Measurements from ENCODE around the gene MEGF9. TPM values are rescaled to one million over a fixed set of nuclear protein-coding genes. Genes with fewer than 3 reads are reported as not detected.

MEGF9 gene
- total RNA-seq, 1 experiment from 2014 or later: 8.3 TPM

DNA sequence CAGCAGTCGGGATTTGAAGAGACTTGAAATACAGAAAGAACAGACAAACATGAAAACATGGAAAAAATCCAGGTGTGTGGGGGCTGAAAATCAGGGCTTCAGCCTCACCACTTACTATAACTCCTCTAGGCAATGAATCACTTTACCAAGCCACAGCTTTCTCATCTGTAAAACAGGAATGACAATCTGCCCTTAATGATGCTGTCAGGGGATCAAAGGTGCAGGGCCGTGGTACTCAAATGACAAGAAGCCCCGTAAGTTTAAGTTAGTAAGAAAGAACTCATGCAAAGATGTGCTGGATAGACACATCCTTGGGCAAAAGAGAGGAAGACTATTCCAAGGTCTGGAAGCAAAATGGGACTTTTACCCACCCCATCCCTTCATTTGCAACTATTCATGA lies 44.3 kb upstream of the MEGF9 start:
- Histone ChIP-seq H3K9me3 (ENCODE audit: control insufficient read depth in 1 of 2, insufficient read depth in 1 of 2, low read depth in 1 of 2, low read length in 2 of 2) (no peaks in the 10 kb centered on the region), H3K4me2 (ENCODE audit: low read length) (no peak overlapping the region), H3K4me3 (replicated peaks in 1 of 2; ENCODE audit: low read depth in 1 of 2, low read length in 2 of 2) (no peak overlapping the region), H3K79me2 (ENCODE audit: insufficient read depth, low read length) (no peaks in the 10 kb centered on the region), H3K9ac (ENCODE audit: low read length) (no peak overlapping the region), H3K9me2 (ENCODE audit: insufficient read depth) (no peaks in the 10 kb centered on the region), H3K4me1 (ENCODE audit: control insufficient read depth in 1 of 2, insufficient read depth in 2 of 2, low read length in 2 of 2) (no peaks in the 10 kb centered on the region), H3K27me3 (ENCODE audit: insufficient read depth, low read length) (no peaks in the 10 kb centered on the region), H3K27ac (ENCODE audit: low read depth, low read length) (no peak overlapping the region), H4K20me1 (ENCODE audit: insufficient read depth) (peaks cover 5% of the 10 kb centered on the region; the same call in 1 of the 2 replicates), H2AFZ (ENCODE audit: low read depth, low read length, poor library complexity, severe bottlenecking) (no peak overlapping the region), H3K36me3 (ENCODE audit: control insufficient read depth in 1 of 2, insufficient read depth in 2 of 2, low read length in 2 of 2) (peaks cover 8 to 19% of the 10 kb centered on the region in 2 experiments; a peak in 3 of 4 replicates)
- ChIA-PET CTCF (no interaction called here), POLR2A (no interaction called here), RAD21 (ENCODE audit: low non-redundant PET in 1 of 2, low total read pairs in 2 of 2, uncharacterized antibody in 2 of 2, unreplicated experiment in 2 of 2) (no interaction called here)
- ATAC-seq (no peak), DNase-seq (ENCODE audit: low read depth, low spot score) (no peak)
- no TSS peak for BruUV-seq (replicated peaks)
- intact Hi-C loops (cut with micrococcal nuclease): loop anchor here (10.0 kb wide), 1 partner anchor 396 kb away; no protein-coding TSS in a partner anchor
- TF ChIP-seq SP1 (IDR thresholded peaks at IDR 0.05; ENCODE audit: low read depth) (no peak), POLR2A (IDR thresholded peaks at IDR 0.05; ENCODE audit: borderline replicate concordance, extremely low read depth, insufficient read depth, insufficient read length) (no peak), RAD21 (IDR thresholded peaks at IDR 0.05; ENCODE audit: low read depth) (no peak), CEBPB (IDR thresholded peaks at IDR 0.05; ENCODE audit: low read depth) (no peak), POLR2AphosphoS5 (IDR thresholded peaks at IDR 0.05; ENCODE audit: low read depth, low read length) (no peak), TCF7L2 (IDR thresholded peaks at IDR 0.05; ENCODE audit: borderline replicate concordance, extremely low read depth, insufficient read depth, insufficient read length) (no peak)

DNA sequence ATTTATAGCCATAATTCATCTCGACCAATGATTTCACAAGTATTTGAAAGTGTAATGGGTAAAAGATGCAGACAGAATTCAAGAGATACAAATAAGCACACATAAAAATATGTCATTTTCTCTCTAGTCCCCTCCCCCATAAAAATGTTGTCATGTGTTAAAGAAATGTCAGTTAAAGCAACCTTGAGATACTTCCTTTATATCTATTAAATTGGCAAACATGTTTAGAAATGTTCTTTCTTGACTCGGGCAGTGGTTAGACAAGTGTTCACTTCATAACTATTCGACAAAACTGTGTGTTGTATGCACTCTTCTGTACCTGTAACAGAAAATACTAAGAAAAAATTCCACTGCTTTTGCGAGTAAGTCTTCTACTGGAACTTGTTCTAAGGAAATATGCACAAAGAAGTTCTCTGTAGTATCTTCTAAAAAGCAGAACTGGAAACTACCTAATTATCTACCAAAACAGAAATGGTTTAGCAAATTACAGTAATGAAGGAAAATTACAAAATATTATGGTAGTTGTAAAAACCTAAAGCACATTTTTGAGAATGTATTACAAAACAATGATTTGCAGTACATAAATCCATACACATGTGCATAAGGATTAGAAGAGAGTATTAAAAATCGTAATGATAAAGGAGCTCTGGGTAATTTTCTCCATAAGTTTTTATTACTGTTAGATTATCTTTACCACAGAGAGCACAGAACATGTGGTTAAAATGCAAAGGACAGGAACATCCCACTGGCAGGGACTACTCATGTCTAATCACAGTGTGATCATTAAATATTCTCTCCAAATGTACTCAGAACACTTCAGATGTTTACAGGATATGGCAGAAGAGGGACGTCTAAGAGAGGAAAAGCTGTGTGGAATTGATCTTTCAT lies 43.0 kb upstream of the MEGF9 start:
- Histone ChIP-seq H3K9me2 (ENCODE audit: insufficient read depth) (no peaks in the 10 kb centered on the region), H3K4me1 (ENCODE audit: control insufficient read depth in 1 of 2, insufficient read depth in 2 of 2, low read length in 2 of 2) (no peaks in the 10 kb centered on the region), H3K79me2 (ENCODE audit: insufficient read depth, low read length) (no peaks in the 10 kb centered on the region), H3K4me3 (replicated peaks in 1 of 2; ENCODE audit: low read depth in 1 of 2, low read length in 2 of 2) (no peak overlapping the region), H3K36me3 (ENCODE audit: control insufficient read depth in 1 of 2, insufficient read depth in 2 of 2, low read length in 2 of 2) (peaks cover 8 to 9% of the 10 kb centered on the region in 2 experiments; a peak in 3 of 4 replicates), H3K9me3 (ENCODE audit: control insufficient read depth in 1 of 2, insufficient read depth in 1 of 2, low read depth in 1 of 2, low read length in 2 of 2) (no peaks in the 10 kb centered on the region), H4K20me1 (ENCODE audit: insufficient read depth) (peaks cover 5% of the 10 kb centered on the region; the same call in 1 of the 2 replicates), H3K9ac (ENCODE audit: low read length) (no peak overlapping the region), H3K4me2 (ENCODE audit: low read length) (no peak overlapping the region), H3K27me3 (ENCODE audit: insufficient read depth, low read length) (no peaks in the 10 kb centered on the region), H2AFZ (ENCODE audit: low read depth, low read length, poor library complexity, severe bottlenecking) (no peak overlapping the region), H3K27ac (ENCODE audit: low read depth, low read length) (no peak overlapping the region)
- intact Hi-C loops (cut with micrococcal nuclease): loop anchor here (2.0 to 10.0 kb wide), 3 partner anchors 224 to 644 kb away; no protein-coding TSS in a partner anchor
- DNase-seq (ENCODE audit: low read depth, low spot score): no peak
- ChIA-PET CTCF (interaction anchor here (1.1 to 2.6 kb wide), 10 partner anchors 10 to 304 kb away, joined by 3 to 33 read pairs (median 6); no protein-coding TSS in a partner anchor), RAD21 (ENCODE audit: low non-redundant PET in 1 of 2, low total read pairs in 2 of 2, uncharacterized antibody in 2 of 2, unreplicated experiment in 2 of 2) (interaction anchor here in 1 of 2 experiments (0.7 kb wide), 1 partner anchor 179 kb away, joined by 4 read pairs; no protein-coding TSS in a partner anchor), POLR2A (no interaction called here)
- no peak for TF ChIP-seq POLR2AphosphoS5 (IDR thresholded peaks at IDR 0.05; ENCODE audit: low read depth, low read length)
- no peak for TF ChIP-seq JUND (IDR thresholded peaks at IDR 0.05)
- TF ChIP-seq, protein P1, sequence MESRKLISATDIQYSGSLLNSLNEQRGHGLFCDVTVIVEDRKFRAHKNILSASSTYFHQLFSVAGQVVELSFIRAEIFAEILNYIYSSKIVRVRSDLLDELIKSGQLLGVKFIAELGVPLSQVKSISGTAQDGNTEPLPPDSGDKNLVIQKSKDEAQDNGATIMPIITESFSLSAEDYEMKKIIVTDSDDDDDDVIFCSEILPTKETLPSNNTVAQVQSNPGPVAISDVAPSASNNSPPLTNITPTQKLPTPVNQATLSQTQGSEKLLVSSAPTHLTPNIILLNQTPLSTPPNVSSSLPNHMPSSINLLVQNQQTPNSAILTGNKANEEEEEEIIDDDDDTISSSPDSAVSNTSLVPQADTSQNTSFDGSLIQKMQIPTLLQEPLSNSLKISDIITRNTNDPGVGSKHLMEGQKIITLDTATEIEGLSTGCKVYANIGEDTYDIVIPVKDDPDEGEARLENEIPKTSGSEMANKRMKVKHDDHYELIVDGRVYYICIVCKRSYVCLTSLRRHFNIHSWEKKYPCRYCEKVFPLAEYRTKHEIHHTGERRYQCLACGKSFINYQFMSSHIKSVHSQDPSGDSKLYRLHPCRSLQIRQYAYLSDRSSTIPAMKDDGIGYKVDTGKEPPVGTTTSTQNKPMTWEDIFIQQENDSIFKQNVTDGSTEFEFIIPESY (IDR thresholded peaks at IDR 0.05; ENCODE audit: extremely low read depth, insufficient replicate concordance, low read length): no peak
- TF ChIP-seq CEBPB (IDR thresholded peaks at IDR 0.05; ENCODE audit: low read depth): no peak
- TF ChIP-seq EZH2 (IDR thresholded peaks at IDR 0.05): no peak
- TF ChIP-seq ELF1 (IDR thresholded peaks at IDR 0.05; ENCODE audit: borderline replicate concordance, low read depth): no peak
- TF ChIP-seq RAD21 (IDR thresholded peaks at IDR 0.05; ENCODE audit: low read depth): no peak
- no peak for TF ChIP-seq FOSL1 (IDR thresholded peaks at IDR 0.05; ENCODE audit: low read depth)
- TF ChIP-seq, protein P2, sequence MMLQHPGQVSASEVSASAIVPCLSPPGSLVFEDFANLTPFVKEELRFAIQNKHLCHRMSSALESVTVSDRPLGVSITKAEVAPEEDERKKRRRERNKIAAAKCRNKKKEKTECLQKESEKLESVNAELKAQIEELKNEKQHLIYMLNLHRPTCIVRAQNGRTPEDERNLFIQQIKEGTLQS (IDR thresholded peaks at IDR 0.05): no peak
- TF ChIP-seq, protein P3, sequence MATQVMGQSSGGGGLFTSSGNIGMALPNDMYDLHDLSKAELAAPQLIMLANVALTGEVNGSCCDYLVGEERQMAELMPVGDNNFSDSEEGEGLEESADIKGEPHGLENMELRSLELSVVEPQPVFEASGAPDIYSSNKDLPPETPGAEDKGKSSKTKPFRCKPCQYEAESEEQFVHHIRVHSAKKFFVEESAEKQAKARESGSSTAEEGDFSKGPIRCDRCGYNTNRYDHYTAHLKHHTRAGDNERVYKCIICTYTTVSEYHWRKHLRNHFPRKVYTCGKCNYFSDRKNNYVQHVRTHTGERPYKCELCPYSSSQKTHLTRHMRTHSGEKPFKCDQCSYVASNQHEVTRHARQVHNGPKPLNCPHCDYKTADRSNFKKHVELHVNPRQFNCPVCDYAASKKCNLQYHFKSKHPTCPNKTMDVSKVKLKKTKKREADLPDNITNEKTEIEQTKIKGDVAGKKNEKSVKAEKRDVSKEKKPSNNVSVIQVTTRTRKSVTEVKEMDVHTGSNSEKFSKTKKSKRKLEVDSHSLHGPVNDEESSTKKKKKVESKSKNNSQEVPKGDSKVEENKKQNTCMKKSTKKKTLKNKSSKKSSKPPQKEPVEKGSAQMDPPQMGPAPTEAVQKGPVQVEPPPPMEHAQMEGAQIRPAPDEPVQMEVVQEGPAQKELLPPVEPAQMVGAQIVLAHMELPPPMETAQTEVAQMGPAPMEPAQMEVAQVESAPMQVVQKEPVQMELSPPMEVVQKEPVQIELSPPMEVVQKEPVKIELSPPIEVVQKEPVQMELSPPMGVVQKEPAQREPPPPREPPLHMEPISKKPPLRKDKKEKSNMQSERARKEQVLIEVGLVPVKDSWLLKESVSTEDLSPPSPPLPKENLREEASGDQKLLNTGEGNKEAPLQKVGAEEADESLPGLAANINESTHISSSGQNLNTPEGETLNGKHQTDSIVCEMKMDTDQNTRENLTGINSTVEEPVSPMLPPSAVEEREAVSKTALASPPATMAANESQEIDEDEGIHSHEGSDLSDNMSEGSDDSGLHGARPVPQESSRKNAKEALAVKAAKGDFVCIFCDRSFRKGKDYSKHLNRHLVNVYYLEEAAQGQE (IDR thresholded peaks at IDR 0.05; ENCODE audit: low read depth): no peak
- ATAC-seq: no peak
- no TSS peak for BruUV-seq (replicated peaks)
